GM19455 (cell line): ENCODE data around the gene TNNC1.

ENCODE experiments used
- ATAC-seq: cut with Tn5 transposase; IDR thresholded peaks from one replicate; pipeline ENCODE4 v1.9.1; 2021; ENCODE audit not compliant: unreplicated experiment

The TNNC1 gene

GRCh38 chr3:52484680-52485461 is 31.0 kb upstream of the TNNC1 start:
- ATAC-seq: no peak

GRCh38 chr3:52483577-52484381 is 29.9 kb upstream of the TNNC1 start:
- no peak for ATAC-seq

- ATAC-seq: no peak
Measured at GRCh38 chr3:52483081-52483480, 29.2 kb upstream of the TNNC1 start.

- ATAC-seq: no peak
Measured at GRCh38 chr3:52481819-52482521, 28.1 kb upstream of the TNNC1 start.

- ATAC-seq: no peak
Measured at GRCh38 chr3:52480768-52481715, 27.2 kb upstream of the TNNC1 start.

GRCh38 chr3:52479877-52480575 is 26.2 kb upstream of the TNNC1 start:
- ATAC-seq: no peak

- no peak for ATAC-seq
Measured at GRCh38 chr3:52479037-52479876, 25.4 kb upstream of the TNNC1 start.

GRCh38 chr3:52477796-52478095 is 23.9 kb upstream of the TNNC1 start:
- no peak for ATAC-seq

- no peak for ATAC-seq
Measured at GRCh38 chr3:52477076-52477795, 23.4 kb upstream of the TNNC1 start.

GRCh38 chr3:52473026-52473425 is 19.2 kb upstream of the TNNC1 start:
- ATAC-seq: no peak

GRCh38 chr3:52472239-52473000 is 18.6 kb upstream of the TNNC1 start:
- no peak for ATAC-seq

GRCh38 chr3:52471371-52472238 is 17.8 kb upstream of the TNNC1 start:
- ATAC-seq: no peak

GRCh38 chr3:52470920-52471319 is 17.1 kb upstream of the TNNC1 start:
- no peak for ATAC-seq

- ATAC-seq: no peak
Measured at GRCh38 chr3:52469001-52469400, 15.2 kb upstream of the TNNC1 start.

GRCh38 chr3:52468336-52468735 is 14.5 kb upstream of the TNNC1 start:
- ATAC-seq: no peak

GRCh38 chr3:52463416-52463815 is 9.6 kb upstream of the TNNC1 start:
- no peak for ATAC-seq

GRCh38 chr3:52461874-52462273 is 8.0 kb upstream of the TNNC1 start:
- no peak for ATAC-seq
